Measurements from ENCODE around the gene KLHL10. TPM values are rescaled to one million over a fixed set of nuclear protein-coding genes. Genes with fewer than 3 reads are reported as not detected.

Gene KLHL10
- total RNA-seq, 2 experiments from 2014 or later, result not detected

GRCh38 chr17:41823141-41823524, 14.5 kb upstream of the KLHL10 start:
- CTCF ChIA-PET, result no interaction called here
- Mint-ChIP-seq H3K4me3 (no peak overlapping the region), H3K36me3 (ENCODE audit: low read depth) (peaks cover 9% of the 10 kb centered on the region), H3K27ac (no peak overlapping the region), H3K9me3 (no peaks in the 10 kb centered on the region), H3K4me1 (ENCODE audit: low read depth) (no peaks in the 10 kb centered on the region), H3K27me3 (no peaks in the 10 kb centered on the region)
- Histone ChIP-seq H3K36me3 (ENCODE audit: insufficient read depth, low read length) (peaks cover 2% of the 10 kb centered on the region), H3K27me3 (ENCODE audit: control insufficient read depth in 1 of 2, insufficient read depth in 2 of 2, low read length in 2 of 2) (no peaks in the 10 kb centered on the region), H3K9me3 (ENCODE audit: control insufficient read depth in 1 of 2, insufficient read depth in 1 of 2, low read length in 2 of 2) (no peaks in the 10 kb centered on the region), H3K4me1 (ENCODE audit: insufficient read depth, low read length) (no peaks in the 10 kb centered on the region), H3K27ac (ENCODE audit: low read depth in 1 of 2, low read length in 2 of 2) (no peak overlapping the region), H3K4me3 (ENCODE audit: low read length) (no peak overlapping the region)
- POLR2A ChIA-PET, result no interaction called here
- ATAC-seq (ENCODE audit: poor library complexity) (no peak), DNase-seq (no peak)
- intact Hi-C loops (cut with DNase I, micrococcal nuclease), result no loop called here
- no peak for TF ChIP-seq CTCF (IDR thresholded peaks at IDR 0.05)

GRCh38 chr17:41823580-41823979, 14.0 kb upstream of the KLHL10 start:
- POLR2A ChIA-PET, result no interaction called here

GRCh38 chr17:41824086-41824485, 13.5 kb upstream of the KLHL10 start:
- no peaks in the 10 kb centered on the region for H3K4me1 ChIP-seq (ENCODE audit: insufficient read depth, low read length)
- no peaks in the 10 kb centered on the region for H3K4me1 Mint-ChIP-seq (ENCODE audit: low read depth)
- CTCF ChIA-PET, result no interaction called here
- H3K27ac ChIP-seq (ENCODE audit: low read depth in 1 of 2, low read length in 2 of 2), result no peak overlapping the region
- no peaks in the 10 kb centered on the region for H3K27me3 Mint-ChIP-seq
- H3K27ac Mint-ChIP-seq, result no peak overlapping the region
- TF ChIP-seq CTCF (IDR thresholded peaks at IDR 0.05), result no peak
- DNase-seq, result no peak
- H3K36me3 Mint-ChIP-seq (ENCODE audit: low read depth), result peaks cover 9% of the 10 kb centered on the region
- no peaks in the 10 kb centered on the region for H3K9me3 ChIP-seq (ENCODE audit: control insufficient read depth in 1 of 2, insufficient read depth in 1 of 2, low read length in 2 of 2)
- intact Hi-C loops (cut with DNase I, micrococcal nuclease), result no loop called here
- H3K27me3 ChIP-seq (ENCODE audit: control insufficient read depth in 1 of 2, insufficient read depth in 2 of 2, low read length in 2 of 2), result no peaks in the 10 kb centered on the region
- H3K4me3 ChIP-seq (ENCODE audit: low read length), result no peak overlapping the region
- H3K36me3 ChIP-seq (ENCODE audit: insufficient read depth, low read length), result peaks cover 5% of the 10 kb centered on the region
- H3K4me3 Mint-ChIP-seq, result no peak overlapping the region
- H3K9me3 Mint-ChIP-seq, result no peaks in the 10 kb centered on the region
- ATAC-seq (ENCODE audit: poor library complexity), result no peak
- POLR2A ChIA-PET, result no interaction called here

More at GRCh38 chr17:41823580-41823979, 14.0 kb upstream of the KLHL10 start:
- Histone ChIP-seq H3K4me1 (ENCODE audit: insufficient read depth, low read length) (no peaks in the 10 kb centered on the region), H3K36me3 (ENCODE audit: insufficient read depth, low read length) (peaks cover 3% of the 10 kb centered on the region), H3K27ac (ENCODE audit: low read depth in 1 of 2, low read length in 2 of 2) (no peak overlapping the region), H3K4me3 (ENCODE audit: low read length) (no peak overlapping the region), H3K9me3 (ENCODE audit: control insufficient read depth in 1 of 2, insufficient read depth in 1 of 2, low read length in 2 of 2) (no peaks in the 10 kb centered on the region), H3K27me3 (ENCODE audit: control insufficient read depth in 1 of 2, insufficient read depth in 2 of 2, low read length in 2 of 2) (no peaks in the 10 kb centered on the region)
- H3K36me3 Mint-ChIP-seq (ENCODE audit: low read depth), result peaks cover 9% of the 10 kb centered on the region
- DNase-seq, result no peak
- no peaks in the 10 kb centered on the region for H3K4me1 Mint-ChIP-seq (ENCODE audit: low read depth)
- no peak overlapping the region for H3K27ac Mint-ChIP-seq
- H3K9me3 Mint-ChIP-seq, result no peaks in the 10 kb centered on the region
- no peak for ATAC-seq (ENCODE audit: poor library complexity)
- intact Hi-C loops (cut with DNase I, micrococcal nuclease), result no loop called here
- no peak overlapping the region for H3K4me3 Mint-ChIP-seq
- TF ChIP-seq CTCF (IDR thresholded peaks at IDR 0.05), result no peak
- H3K27me3 Mint-ChIP-seq, result no peaks in the 10 kb centered on the region
- CTCF ChIA-PET, result no interaction called here

Measured in CD4-positive, alpha-beta T cell (primary cell).